ENCODE results near the gene C19orf73. TPM values are rescaled to one million over a fixed set of nuclear protein-coding genes. Genes with fewer than 3 reads are reported as not detected.

C19orf73 gene
- total RNA-seq, 2 donors from 2014 or later, result 0.81 TPM; not detected in 1

DNA sequence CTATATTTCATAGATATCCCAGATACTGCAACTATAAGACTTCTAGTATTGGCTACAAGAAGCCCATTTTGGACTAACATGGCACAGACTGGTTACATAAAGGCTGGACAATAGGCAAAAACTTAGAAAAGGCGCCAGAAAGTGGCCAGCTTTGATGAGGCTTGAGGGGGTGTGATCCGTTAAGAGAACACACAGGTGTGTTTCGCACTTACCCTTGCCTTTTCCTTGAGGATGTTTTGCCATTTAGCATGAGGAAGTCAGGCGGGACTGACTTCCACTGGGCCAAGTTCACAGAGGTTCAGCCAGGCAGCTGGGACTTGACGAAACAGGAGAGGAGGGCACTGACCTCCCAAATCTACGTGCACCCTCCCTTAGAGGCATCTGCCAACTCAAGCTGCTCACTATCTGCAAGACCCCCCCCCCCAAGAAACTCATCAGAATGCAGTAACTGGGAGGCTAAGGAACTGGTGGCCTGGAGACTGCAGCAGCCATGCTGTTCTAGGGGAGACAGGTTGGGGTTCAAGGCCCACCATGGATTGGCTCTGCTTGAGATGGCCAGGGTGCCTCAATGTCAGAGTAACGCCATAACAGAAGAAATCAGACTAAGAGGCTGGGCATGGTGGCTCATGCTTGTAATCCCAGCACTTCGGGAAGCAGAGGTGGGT, 9.2 kb downstream of the C19orf73 start:
- no peak for DNase-seq (ENCODE audit: low spot score)
- intact Hi-C loops (cut with DNase I), result loop anchor here in 1 of 2 donors (2.0 kb wide), 1 partner anchor 21 kb away; no protein-coding TSS in a partner anchor

- intact Hi-C loops (cut with DNase I), result loop anchor here in 1 of 2 donors (2.0 kb wide), 1 partner anchor 22 kb away; no protein-coding TSS in a partner anchor
- no peak for DNase-seq (ENCODE audit: low spot score)
Observed at GRCh38 chr19:49109051-49109450, 9.9 kb downstream of the C19orf73 start.

DNA sequence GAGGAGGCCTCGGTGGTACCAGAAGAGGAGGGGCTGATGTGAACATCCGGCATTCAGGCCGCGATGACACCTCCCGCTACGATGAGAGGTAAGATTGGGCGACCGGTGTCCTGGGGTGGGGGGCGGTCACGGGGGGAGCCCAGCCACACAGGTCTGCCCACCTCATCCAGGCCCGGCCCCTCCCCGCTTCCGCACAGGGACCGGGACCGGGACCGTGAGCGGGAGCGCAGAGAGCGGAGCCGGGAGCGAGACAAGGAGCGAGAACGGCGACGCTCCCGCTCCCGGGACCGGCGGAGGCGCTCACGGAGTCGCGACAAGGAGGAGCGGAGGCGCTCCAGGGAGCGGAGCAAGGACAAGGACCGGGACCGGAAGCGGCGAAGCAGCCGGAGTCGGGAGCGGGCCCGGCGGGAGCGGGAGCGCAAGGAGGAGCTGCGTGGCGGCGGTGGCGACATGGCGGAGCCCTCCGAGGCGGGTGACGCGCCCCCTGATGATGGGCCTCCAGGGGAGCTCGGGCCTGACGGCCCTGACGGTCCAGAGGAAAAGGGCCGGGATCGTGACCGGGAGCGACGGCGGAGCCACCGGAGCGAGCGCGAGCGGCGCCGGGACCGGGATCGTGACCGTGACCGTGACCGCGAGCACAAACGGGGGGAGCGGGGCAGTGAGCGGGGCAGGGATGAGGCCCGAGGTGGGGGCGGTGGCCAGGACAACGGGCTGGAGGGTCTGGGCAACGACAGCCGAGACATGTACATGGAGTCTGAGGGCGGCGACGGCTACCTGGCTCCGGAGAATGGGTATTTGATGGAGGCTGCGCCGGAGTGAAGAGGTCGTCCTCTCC, 11.1 kb downstream of the C19orf73 start:
- DNase-seq (ENCODE audit: low spot score), result no peak
- intact Hi-C loops (cut with DNase I), result loop anchor here in 1 of 2 donors (2.0 kb wide), 1 partner anchor 23 kb away; no protein-coding TSS in a partner anchor

GRCh38 chr19:49106648-49107135, 12.3 kb downstream of the C19orf73 start:
- DNase-seq (ENCODE audit: low spot score), result no peak
- intact Hi-C loops (cut with DNase I), result no loop called here

DNA sequence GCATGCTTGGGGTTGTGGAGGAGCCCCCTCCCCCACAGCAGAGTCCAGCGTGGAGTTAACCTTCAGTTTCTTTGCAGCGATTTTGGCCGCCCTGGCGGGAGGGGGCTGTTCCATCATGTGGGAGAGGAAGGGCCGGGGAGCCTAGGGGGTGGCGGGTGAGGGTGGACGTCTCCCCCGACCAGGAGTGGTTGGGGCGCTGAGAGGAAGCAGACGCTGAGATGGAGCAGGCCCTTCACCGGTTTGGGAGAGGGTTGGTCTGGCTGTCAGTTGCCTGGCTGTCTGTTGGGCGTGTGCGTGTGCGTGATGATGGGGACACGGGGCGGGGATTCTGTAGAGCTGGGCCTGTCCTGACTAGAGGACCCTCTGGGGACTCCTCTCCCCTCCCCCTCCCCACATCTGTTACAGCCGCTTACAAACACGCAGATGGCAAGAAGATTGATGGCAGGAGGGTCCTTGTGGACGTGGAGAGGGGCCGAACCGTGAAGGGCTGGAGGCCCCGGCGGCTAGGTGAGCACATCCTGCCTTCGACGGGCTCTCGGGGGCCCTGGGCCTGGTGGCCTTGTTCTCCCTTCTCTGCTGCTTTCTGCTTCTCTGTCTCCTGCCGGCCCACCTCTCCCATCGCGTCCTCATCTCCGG, 14.6 kb downstream of the C19orf73 start:
- intact Hi-C loops (cut with DNase I), result no loop called here
- DNase-seq (ENCODE audit: low spot score), result no peak

DNA sequence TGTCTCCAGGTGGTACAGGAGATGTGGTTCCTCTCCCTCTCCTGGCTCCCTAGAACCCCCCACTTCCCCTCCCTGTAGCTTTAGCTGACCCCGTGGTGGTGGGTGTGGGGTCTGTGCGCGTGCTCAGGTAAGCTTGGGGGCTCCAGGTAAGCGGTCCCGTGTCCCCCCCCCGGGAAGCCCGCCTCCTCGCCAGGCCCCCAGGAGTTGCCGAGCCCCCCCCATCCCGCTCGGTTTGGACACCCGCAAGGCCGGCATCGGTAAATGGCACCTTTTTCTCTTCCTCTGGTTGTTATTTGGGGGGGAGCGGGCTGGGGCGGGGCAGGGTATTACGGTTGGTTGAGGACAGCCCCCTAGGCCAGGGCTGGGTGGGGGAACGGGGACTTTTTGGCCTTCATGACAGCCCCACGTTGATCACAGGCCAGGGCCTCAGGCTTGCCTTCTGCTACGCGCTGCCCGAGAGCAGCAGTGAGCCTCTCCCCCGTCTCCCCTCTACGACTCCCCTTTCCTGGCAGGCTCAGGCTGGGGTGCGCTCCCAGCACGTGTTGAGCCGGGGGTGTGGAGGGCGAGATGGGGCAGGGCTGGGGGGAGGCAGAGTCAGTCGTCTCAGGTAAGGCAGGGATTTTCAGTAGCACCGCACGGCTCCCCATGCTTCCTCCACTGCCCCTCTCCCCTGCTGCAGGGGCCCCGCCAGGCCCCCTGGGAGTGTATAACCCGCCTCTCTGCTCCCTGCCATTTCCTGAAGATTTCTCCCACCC, 15.4 kb downstream of the C19orf73 start:
- no peak for DNase-seq (ENCODE audit: low spot score)
- intact Hi-C loops (cut with DNase I), result no loop called here

GRCh38 chr19:49102303-49102702, 16.6 kb downstream of the C19orf73 start:
- intact Hi-C loops (cut with DNase I), result no loop called here
- DNase-seq (ENCODE audit: low spot score), result no peak

GRCh38 chr19:49101160-49101559, 17.8 kb downstream of the C19orf73 start:
- DNase-seq (ENCODE audit: low spot score), result no peak

GRCh38 chr19:49098795-49099194, 20.1 kb downstream of the C19orf73 start:
- intact Hi-C loops (cut with DNase I), result loop anchor here in 1 of 2 donors (5.0 kb wide), 1 partner anchor 104 kb away; no protein-coding TSS in a partner anchor
- DNase-seq (ENCODE audit: low spot score), result no peak

More at GRCh38 chr19:49101160-49101559, 17.8 kb downstream of the C19orf73 start:
- intact Hi-C loops (cut with DNase I), result no loop called here

- no peak for DNase-seq (ENCODE audit: low spot score)
- intact Hi-C loops (cut with DNase I), result loop anchor here in 1 of 2 donors (5.0 kb wide), 1 partner anchor 105 kb away; no protein-coding TSS in a partner anchor
Observed at GRCh38 chr19:49097453-49098288, 21.3 kb downstream of the C19orf73 start.

GRCh38 chr19:49094505-49095482, 24.1 kb downstream of the C19orf73 start:
- DNase-seq (ENCODE audit: low spot score), result no peak

GRCh38 chr19:49092686-49093085, 26.3 kb downstream of the C19orf73 start:
- no peak for DNase-seq (ENCODE audit: low spot score)
- intact Hi-C loops (cut with DNase I), result no loop called here

More at GRCh38 chr19:49094505-49095482, 24.1 kb downstream of the C19orf73 start:
- intact Hi-C loops (cut with DNase I), result loop anchor here in 1 of 2 donors (5.0 kb wide), 1 partner anchor 108 kb away; no protein-coding TSS in a partner anchor

GRCh38 chr19:49091391-49092038, 27.4 kb downstream of the C19orf73 start:
- DNase-seq (ENCODE audit: low spot score), result no peak
- intact Hi-C loops (cut with DNase I), result no loop called here

GRCh38 chr19:49086296-49086695, 32.6 kb downstream of the C19orf73 start:
- intact Hi-C loops (cut with DNase I), result no loop called here
- no peak for DNase-seq (ENCODE audit: low spot score)

- intact Hi-C loops (cut with DNase I), result no loop called here
- DNase-seq (ENCODE audit: low spot score), result no peak
Observed at GRCh38 chr19:49085868-49086232, 33.1 kb downstream of the C19orf73 start.

All from posterior vena cava (tissue), 2 donors.